Muscle of leg (tissue), 11 donors: ENCODE measurements around the gene ZNF316. TPM values are rescaled to one million over a fixed set of nuclear protein-coding genes. Genes with fewer than 3 reads are reported as not detected.

Experiments used
- DNase-seq: peaks from one replicate; pipeline ENCODE4 v3.0.0; 2013
- H3K27ac ChIP-seq: one replicate; pipeline ENCODE4 v1.5.1; 2013; ENCODE audit warnings: mild to moderate bottlenecking, low read length, control low read depth
- H3K27me3 ChIP-seq: one replicate; pipeline ENCODE4 v1.6.1; 2013; ENCODE audit warnings: low read length; ENCODE audit not compliant: control insufficient read depth, insufficient read depth
- H3K36me3 ChIP-seq: one replicate; pipeline ENCODE4 v1.6.1; 2013; ENCODE audit warnings: low read length; ENCODE audit not compliant: control insufficient read depth, insufficient read depth
- H3K4me1 ChIP-seq: one replicate; pipeline ENCODE4 v1.6.1; 2013; ENCODE audit warnings: low read length; ENCODE audit not compliant: control insufficient read depth, insufficient read depth
- H3K4me3 ChIP-seq: one replicate; pipeline ENCODE4 v1.5.1; 2013; ENCODE audit warnings: low read length, control low read depth
- H3K9me3 ChIP-seq: replicated peaks from 2 replicates; pipeline ENCODE4 v1.6.1; 2013; ENCODE audit warnings: low read depth, low read length; ENCODE audit not compliant: control insufficient read depth
- WGBS: methylation state at CpG from one replicate; pipeline ENCODE4 v1.1.5; 2013; ENCODE audit warnings: missing lambda C conversion rate; ENCODE audit not compliant: insufficient coverage; 5-methylcytosine and 5-hydroxymethylcytosine counted together
- polyA plus RNA-seq, 8 donors: library from polyadenylated mRNA; unstranded; fragments of 120-200 nt; gene quantifications; one replicate each; pipeline versions ENCODE4 v1.2.1 to v1.2.3, GENCODE V29; 2013; ENCODE audit warnings: inconsistent platforms in 1 of 8, low replicate concordance in 1 of 8; ENCODE audit not compliant: insufficient read length in 8 of 8, insufficient read depth in 1 of 8
- total RNA-seq: library from RNA; stranded (reverse); fragments of 120-200 nt; gene quantifications from one replicate; pipeline ENCODE4 v1.2.4, GENCODE V29; 2013

The ZNF316 gene
- total and polyA plus RNA-seq, 9 donors: 11.1 to 37.9 (median 28.3) TPM

- H3K27me3 ChIP-seq: no peaks in the 10 kb centered on the region
- DNase-seq: no peak
- no peaks in the 10 kb centered on the region for H3K9me3 ChIP-seq
- no peaks in the 10 kb centered on the region for H3K4me1 ChIP-seq
- H3K4me3 ChIP-seq: no peak overlapping the region
- 85% methylated on average over 36 of the region's 38 CpGs for WGBS
- H3K27ac ChIP-seq: no peak overlapping the region
- peaks cover 40% of the 10 kb centered on the region for H3K36me3 ChIP-seq
These were observed 29.5 kb upstream of the ZNF316 start for GRCh38 chr7:6607651-6608051.

- Histone ChIP-seq H3K36me3 (peaks cover 36% of the 10 kb centered on the region), H3K4me3 (no peak overlapping the region), H3K27ac (no peak overlapping the region), H3K27me3 (no peaks in the 10 kb centered on the region), H3K9me3 (no peaks in the 10 kb centered on the region), H3K4me1 (no peaks in the 10 kb centered on the region)
- no peak for DNase-seq
- 85% methylated on average over 26 of the region's 27 CpGs for WGBS
These were observed 29.0 kb upstream of the ZNF316 start for GRCh38 chr7:6608081-6608480.

- no peak for DNase-seq
- Histone ChIP-seq H3K4me3 (no peak overlapping the region), H3K4me1 (no peaks in the 10 kb centered on the region), H3K27ac (no peak overlapping the region), H3K27me3 (peaks cover 2% of the 10 kb centered on the region), H3K9me3 (no peaks in the 10 kb centered on the region), H3K36me3 (peaks cover 30% of the 10 kb centered on the region)
- 88% methylated on average over 5 of the region's 12 CpGs for whole genome bisulfite sequencing
These were observed 28.3 kb upstream of the ZNF316 start for GRCh38 chr7:6608794-6609193.

- Histone ChIP-seq H3K27me3 (peaks cover 2% of the 10 kb centered on the region), H3K9me3 (no peaks in the 10 kb centered on the region), H3K4me3 (no peak overlapping the region), H3K27ac (no peak overlapping the region), H3K4me1 (peaks cover 12% of the 10 kb centered on the region), H3K36me3 (peaks cover 12% of the 10 kb centered on the region)
- no peak for DNase-seq
- 63% methylated on average over 5 of the region's 7 CpGs for WGBS
These were observed 24.3 kb upstream of the ZNF316 start for GRCh38 chr7:6612819-6613218.

- Histone ChIP-seq H3K27me3 (peaks cover 2% of the 10 kb centered on the region), H3K4me3 (no peak overlapping the region), H3K9me3 (no peaks in the 10 kb centered on the region), H3K4me1 (peaks cover 12% of the 10 kb centered on the region), H3K27ac (no peak overlapping the region), H3K36me3 (peaks cover 10% of the 10 kb centered on the region)
- DNase-seq: no peak
- 22% methylated on average over 2 of the region's 2 CpGs for WGBS
These were observed 23.4 kb upstream of the ZNF316 start for GRCh38 chr7:6613706-6614105.

- peak; percentile 45 for DNase-seq
These were observed 22.0 kb upstream of the ZNF316 start, which contains the start of gene ZNF853 for GRCh38 chr7:6614953-6615722. Gene ZNF853, plus strand, starts transcription at chr7:6615610. Its CDS starts 565 bp downstream, at chr7:6616175.

GRCh38 chr7:6615723-6616555, 21.2 kb upstream of the ZNF316 start:
- H3K4me1 ChIP-seq: peaks cover 12% of the 10 kb centered on the region
- peak; percentile 42 for DNase-seq
- H3K27me3 ChIP-seq: peaks cover 2% of the 10 kb centered on the region
- no peaks in the 10 kb centered on the region for H3K9me3 ChIP-seq
- H3K36me3 ChIP-seq: peaks cover 15% of the 10 kb centered on the region
- H3K27ac ChIP-seq: no peak overlapping the region
- H3K4me3 ChIP-seq: peak overlapping the region; percentile 73
- 3% methylated on average over 58 of the region's 63 CpGs for WGBS

More at GRCh38 chr7:6614953-6615722, 22.0 kb upstream of the ZNF316 start, which contains the start of gene ZNF853:
- peaks cover 12% of the 10 kb centered on the region for H3K36me3 ChIP-seq
- H3K27me3 ChIP-seq: peaks cover 2% of the 10 kb centered on the region
- H3K27ac ChIP-seq: no peak within 1 kb of the TSS
- peaks cover 12% of the 10 kb centered on the region for H3K4me1 ChIP-seq
- peak within 1 kb of the TSS; percentile 73 for H3K4me3 ChIP-seq
- under 1% methylated on average over 76 of the region's 91 CpGs for WGBS
- H3K9me3 ChIP-seq: no peaks in the 10 kb centered on the region

- Histone ChIP-seq H3K36me3 (peaks cover 26% of the 10 kb centered on the region), H3K4me1 (peaks cover 12% of the 10 kb centered on the region), H3K27me3 (peaks cover 2% of the 10 kb centered on the region), H3K27ac (no peak overlapping the region), H3K9me3 (no peaks in the 10 kb centered on the region), H3K4me3 (no peak overlapping the region)
- DNase-seq: no peak
- WGBS: 80% methylated on average over 18 of the region's 20 CpGs
These were observed 20.1 kb upstream of the ZNF316 start for GRCh38 chr7:6616854-6617643.

GRCh38 chr7:6618621-6619020, 18.5 kb upstream of the ZNF316 start:
- peaks cover 12% of the 10 kb centered on the region for H3K4me1 ChIP-seq
- no CpG with 5 or more reads among the region's 4 CpGs for WGBS
- H3K27ac ChIP-seq: no peak overlapping the region
- DNase-seq: no peak
- H3K4me3 ChIP-seq: no peak overlapping the region
- H3K36me3 ChIP-seq: peaks cover 37% of the 10 kb centered on the region
- no peaks in the 10 kb centered on the region for H3K9me3 ChIP-seq
- H3K27me3 ChIP-seq: peaks cover 2% of the 10 kb centered on the region
